HepG2 (cell line): Measurements from ENCODE around the gene CCNL1. TPM values are rescaled to one million over a fixed set of nuclear protein-coding genes. Genes with fewer than 3 reads are reported as not detected.
"Not testable (repeated sequence)": the region's sequence is repeated elsewhere in the genome, so short reads cannot be mapped to it uniquely, and the experiment has no call there.

Source experiments
- ATAC-seq: fragments of 200-7000 bp; cut with Tn5 transposase; 3 replicates; pipeline ENCODE4 v1.9.1; 2020; ENCODE audit warnings: mild to moderate bottlenecking, moderate library complexity
- BruUV-seq: library from RNA; stranded (reverse); fragments of 400-500 nt; replicated peaks from 2 replicates; lab custom pipeline; 2021; lab: Mats Ljungman, UMichigan
- CTCF ChIA-PET: fragments of 300-600 bp; formaldehyde crosslinking; extraction: SDS; loops from one replicate; lab custom pipeline; 2021; ENCODE audit warnings: low total read pairs, inconsistent platforms, low intra/inter-chr PET ratio; lab: Yijun Ruan, JAX
- POLR2A ChIA-PET: fragments of 350-600 bp; sonication (Branson Sonifier 250); formaldehyde crosslinking; loops from one replicate; lab custom pipeline; 2020; ENCODE audit warnings: antibody characterized with exemption, inconsistent platforms; lab: Yijun Ruan, JAX
- DNase-seq: peaks from one replicate; pipeline ENCODE4 v3.0.0-alpha.2; 2015; ENCODE audit warnings: low spot score
- FAIRE-seq: peaks from 3 replicates; lab custom pipeline; 2011; peaks lifted over from hg19 to GRCh38; lab: Jason Lieb, UNC
- H2AFZ ChIP-seq: one replicate; pipeline ENCODE4 v1.6.1; 2011; ENCODE audit warnings: low read length, inconsistent platforms
- H3K27ac ChIP-seq: fragments of 300-600 bp; 3 replicates; pipeline ENCODE4 v1.8.0; 2011; ENCODE audit warnings: mixed run types, mild to moderate bottlenecking, mixed read lengths, low read length, inconsistent platforms; ENCODE audit not compliant: insufficient read depth; ENCODE audit errors: extremely low read length
- H3K27me3 ChIP-seq, 2 experiments: fragments of 200-600 bp in 1 of 2; 2 replicates in 1 of 2; 3 replicates in 1 of 2; pipeline versions ENCODE4 v1.6.0 to v1.8.0; 2011; ENCODE audit warnings: low read length in 2 of 2, mild to moderate bottlenecking in 2 of 2, moderate library complexity in 2 of 2, inconsistent platforms in 1 of 2; ENCODE audit not compliant: insufficient read depth in 2 of 2, control insufficient read depth in 1 of 2
- H3K36me3 ChIP-seq, 2 experiments: fragments of 200-600 bp in 1 of 2; replicated peaks in 1 of 2; 2 replicates in 1 of 2; 3 replicates in 1 of 2; pipeline versions ENCODE4 v1.5.1 to v1.8.0; 2011; ENCODE audit warnings: low read length in 2 of 2, inconsistent platforms in 1 of 2; ENCODE audit not compliant: insufficient read depth in 2 of 2, control insufficient read depth in 1 of 2
- H3K4me1 ChIP-seq: 2 replicates; pipeline ENCODE4 v1.5.1; 2012; ENCODE audit warnings: low read length, inconsistent platforms; ENCODE audit not compliant: insufficient read depth
- H3K4me2 ChIP-seq: 2 replicates; pipeline ENCODE4 v1.6.0; 2011; ENCODE audit warnings: low read depth, low read length, inconsistent platforms
- H3K4me3 ChIP-seq, 3 experiments: fragments of 200-600 bp in 1 of 3; sonication (generic), shearing (Covaris generic) in 1 of 3; replicated peaks in 1 of 3; 2 replicates each; pipeline ENCODE4 v1.5.1; 2011 to 2016; ENCODE audit warnings: low read length in 3 of 3, inconsistent platforms in 2 of 3, low read depth in 2 of 3, mild to moderate bottlenecking in 2 of 3, control low read depth in 1 of 3, mixed read lengths in 1 of 3; ENCODE audit not compliant: insufficient read depth in 1 of 3
- H3K79me2 ChIP-seq: one replicate; pipeline ENCODE4 v1.6.1; 2011; ENCODE audit warnings: low read length, inconsistent platforms; ENCODE audit not compliant: insufficient read depth
- H3K9ac ChIP-seq: 2 replicates; pipeline ENCODE4 v1.6.0; 2011; ENCODE audit warnings: mild to moderate bottlenecking, low read depth, low read length, inconsistent platforms; ENCODE audit not compliant: insufficient read depth
- H3K9me3 ChIP-seq: 2 replicates; pipeline ENCODE4 v1.5.1; 2012; ENCODE audit warnings: mild to moderate bottlenecking, low read length
- H4K20me1 ChIP-seq: 2 replicates; pipeline ENCODE4 v1.6.0; 2011; ENCODE audit warnings: inconsistent platforms, mild to moderate bottlenecking, low read length, moderate library complexity; ENCODE audit not compliant: insufficient read depth
- ZNF10 ChIP-seq: sonication (generic); formaldehyde crosslinking; IDR thresholded peaks from 2 replicates; pipeline ENCODE4 v1.4.0; 2020; ENCODE audit warnings: mild to moderate bottlenecking, low read depth, missing genetic modification reagents, borderline replicate concordance
- WGBS: methylation state at CpG from one replicate; pipeline ENCODE4 v1.1.6; 2017; ENCODE audit warnings: low lambda C conversion rate; 5-methylcytosine and 5-hydroxymethylcytosine counted together
- in situ Hi-C: cut with HindIII; loops from 2 replicates; pipeline ENCODE4 v1.10.0; 2017; ENCODE audit warnings: low pct_unique_long_range_greater_than_20kb; ENCODE audit not compliant: extremely low pct_ligation_motif_present
- intact Hi-C: fragments of 100-400 bp; cut with micrococcal nuclease; formaldehyde crosslinking; loops from one replicate; pipeline ENCODE4 v1.10.0; 2022; ENCODE audit not compliant: unreplicated experiment
- polyA plus RNA-seq, 8 experiments: library from polyadenylated mRNA; depleted of rRNA in 3 of 8; stranded (reverse) in 7 of 8; unstranded in 1 of 8; fragments of >200 nt; fragmentation: Illumina TruSeq in 4 of 8; extraction: Trizol in 4 of 8; gene quantifications; 2 replicates each; pipeline versions ENCODE4 v1.2.1 to v1.2.3, GENCODE V29; 2011 to 2016; ENCODE audit warnings: low read depth in 4 of 8, missing spikeins in 1 of 8, mixed read lengths in 1 of 8; ENCODE audit not compliant: insufficient read depth in 1 of 8
- total RNA-seq, 5 experiments: library from RNA; depleted of rRNA; stranded (reverse); fragments of >200 nt; fragmentation: Illumina TruSeq; extraction: Trizol; gene quantifications; 2 replicates each; pipeline ENCODE4 v1.2.3, GENCODE V29; 2016; ENCODE audit warnings: low read depth in 1 of 5
- TF ChIP-seq, protein P1 (sequence below): sonication (generic); formaldehyde crosslinking; IDR thresholded peaks from 2 replicates; pipeline ENCODE4 v1.4.0; 2020; ENCODE audit warnings: missing genetic modification reagents, borderline replicate concordance
- TF ChIP-seq, protein P2 (sequence below): sonication (generic); formaldehyde crosslinking; IDR thresholded peaks from 2 replicates; pipeline ENCODE4 v1.4.0; 2020; ENCODE audit warnings: missing genetic modification reagents, mild to moderate bottlenecking, borderline replicate concordance

Gene CCNL1
- total and polyA plus RNA-seq, 2 of the 13 experiments (the other 11 are each of a cell fraction or from before 2014, with no cell fraction given) = 151 to 303 TPM

- TF ChIP-seq, protein P1, sequence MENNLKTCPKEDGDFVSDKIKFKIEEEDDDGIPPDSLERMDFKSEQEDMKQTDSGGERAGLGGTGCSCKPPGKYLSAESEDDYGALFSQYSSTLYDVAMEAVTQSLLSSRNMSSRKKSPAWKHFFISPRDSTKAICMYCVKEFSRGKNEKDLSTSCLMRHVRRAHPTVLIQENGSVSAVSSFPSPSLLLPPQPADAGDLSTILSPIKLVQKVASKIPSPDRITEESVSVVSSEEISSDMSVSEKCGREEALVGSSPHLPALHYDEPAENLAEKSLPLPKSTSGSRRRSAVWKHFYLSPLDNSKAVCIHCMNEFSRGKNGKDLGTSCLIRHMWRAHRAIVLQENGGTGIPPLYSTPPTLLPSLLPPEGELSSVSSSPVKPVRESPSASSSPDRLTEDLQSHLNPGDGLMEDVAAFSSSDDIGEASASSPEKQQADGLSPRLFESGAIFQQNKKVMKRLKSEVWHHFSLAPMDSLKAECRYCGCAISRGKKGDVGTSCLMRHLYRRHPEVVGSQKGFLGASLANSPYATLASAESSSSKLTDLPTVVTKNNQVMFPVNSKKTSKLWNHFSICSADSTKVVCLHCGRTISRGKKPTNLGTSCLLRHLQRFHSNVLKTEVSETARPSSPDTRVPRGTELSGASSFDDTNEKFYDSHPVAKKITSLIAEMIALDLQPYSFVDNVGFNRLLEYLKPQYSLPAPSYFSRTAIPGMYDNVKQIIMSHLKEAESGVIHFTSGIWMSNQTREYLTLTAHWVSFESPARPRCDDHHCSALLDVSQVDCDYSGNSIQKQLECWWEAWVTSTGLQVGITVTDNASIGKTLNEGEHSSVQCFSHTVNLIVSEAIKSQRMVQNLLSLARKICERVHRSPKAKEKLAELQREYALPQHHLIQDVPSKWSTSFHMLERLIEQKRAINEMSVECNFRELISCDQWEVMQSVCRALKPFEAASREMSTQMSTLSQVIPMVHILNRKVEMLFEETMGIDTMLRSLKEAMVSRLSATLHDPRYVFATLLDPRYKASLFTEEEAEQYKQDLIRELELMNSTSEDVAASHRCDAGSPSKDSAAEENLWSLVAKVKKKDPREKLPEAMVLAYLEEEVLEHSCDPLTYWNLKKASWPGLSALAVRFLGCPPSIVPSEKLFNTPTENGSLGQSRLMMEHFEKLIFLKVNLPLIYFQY (CRISPR knock-in tag) = no peak
- TF ChIP-seq ZNF10 (CRISPR knock-in tag) = no peak
- TF ChIP-seq, protein P2, sequence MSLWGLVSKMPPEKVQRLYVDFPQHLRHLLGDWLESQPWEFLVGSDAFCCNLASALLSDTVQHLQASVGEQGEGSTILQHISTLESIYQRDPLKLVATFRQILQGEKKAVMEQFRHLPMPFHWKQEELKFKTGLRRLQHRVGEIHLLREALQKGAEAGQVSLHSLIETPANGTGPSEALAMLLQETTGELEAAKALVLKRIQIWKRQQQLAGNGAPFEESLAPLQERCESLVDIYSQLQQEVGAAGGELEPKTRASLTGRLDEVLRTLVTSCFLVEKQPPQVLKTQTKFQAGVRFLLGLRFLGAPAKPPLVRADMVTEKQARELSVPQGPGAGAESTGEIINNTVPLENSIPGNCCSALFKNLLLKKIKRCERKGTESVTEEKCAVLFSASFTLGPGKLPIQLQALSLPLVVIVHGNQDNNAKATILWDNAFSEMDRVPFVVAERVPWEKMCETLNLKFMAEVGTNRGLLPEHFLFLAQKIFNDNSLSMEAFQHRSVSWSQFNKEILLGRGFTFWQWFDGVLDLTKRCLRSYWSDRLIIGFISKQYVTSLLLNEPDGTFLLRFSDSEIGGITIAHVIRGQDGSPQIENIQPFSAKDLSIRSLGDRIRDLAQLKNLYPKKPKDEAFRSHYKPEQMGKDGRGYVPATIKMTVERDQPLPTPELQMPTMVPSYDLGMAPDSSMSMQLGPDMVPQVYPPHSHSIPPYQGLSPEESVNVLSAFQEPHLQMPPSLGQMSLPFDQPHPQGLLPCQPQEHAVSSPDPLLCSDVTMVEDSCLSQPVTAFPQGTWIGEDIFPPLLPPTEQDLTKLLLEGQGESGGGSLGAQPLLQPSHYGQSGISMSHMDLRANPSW (CRISPR knock-in tag) = no peak
- TF ChIP-seq, all 625 proteins: peak for 1
Measured at GRCh38 chr3:157195965-157196364, 36.0 kb upstream of the CCNL1 start (continued).

GRCh38 chr3:157191149-157191548, 31.2 kb upstream of the CCNL1 start:
- H3K9me3 ChIP-seq = peaks cover 28% of the 10 kb centered on the region
- H3K4me1 ChIP-seq, H4K20me1 ChIP-seq, FAIRE-seq, H2AFZ ChIP-seq, ATAC-seq, intact Hi-C loops, DNase-seq, H3K79me2 ChIP-seq, POLR2A ChIA-PET, H3K9ac ChIP-seq, H3K36me3 ChIP-seq, CTCF ChIA-PET, H3K27ac ChIP-seq, H3K4me2 ChIP-seq, H3K27me3 ChIP-seq, H3K4me3 ChIP-seq, in situ Hi-C loops, BruUV-seq: not testable (repeated sequence)
- 79% methylated on average over 5 of the region's 5 CpGs for WGBS
